Peyer's patch (tissue), 4 donors: ENCODE data around the gene POLR3H. TPM values are rescaled to one million over a fixed set of nuclear protein-coding genes. Genes with fewer than 3 reads are reported as not detected.

Source experiments
- DNase-seq, 3 donors: peaks; one replicate each; pipeline ENCODE4 v3.0.0-alpha.2; 2017 to 2019
- H3K27ac ChIP-seq, 4 donors: fragments of 200-600 bp; sonication (generic); one replicate each; pipeline ENCODE4 v1.5.1; 2016 to 2019
- H3K27me3 ChIP-seq, 2 donors: fragments of 200-600 bp; sonication (generic); one replicate each; pipeline ENCODE4 v1.5.1; 2019
- H3K36me3 ChIP-seq, 3 donors: fragments of 200-600 bp; sonication (generic); one replicate each; pipeline ENCODE4 v1.5.1; 2016 to 2019
- H3K4me1 ChIP-seq, 4 donors: fragments of 200-600 bp; sonication (generic); one replicate each; pipeline ENCODE4 v1.5.1; 2016 to 2019
- H3K4me3 ChIP-seq, 4 donors: fragments of 200-600 bp; sonication (generic); 1 replicate in 3 of 4; 2 replicates in 1 of 4; pipeline ENCODE4 v1.5.1; 2016 to 2019; ENCODE audit warnings: mild to moderate bottlenecking in 1 of 4
- H3K9me3 ChIP-seq, 4 donors: fragments of 200-600 bp; sonication (generic); one replicate each; pipeline ENCODE4 v1.5.1; 2016 to 2019; ENCODE audit warnings: mild to moderate bottlenecking in 1 of 4
- CTCF ChIP-seq, 6 experiments: fragments of 450-650 bp in 4 of 6; fragments of 200-600 bp in 2 of 6; sonication (generic) in 1 of 6; IDR thresholded peaks; one replicate each; pipeline ENCODE4 v1.5.1; 2017 to 2019; ENCODE audit warnings: antibody characterized with exemption in 6 of 6, mild to moderate bottlenecking in 3 of 6, moderate library complexity in 1 of 6
- POLR2A ChIP-seq, 2 donors: fragments of 450-650 bp; IDR thresholded peaks; one replicate each; pipeline ENCODE4 v1.5.1; 2017; ENCODE audit warnings: antibody characterized with exemption in 2 of 2, mild to moderate bottlenecking in 2 of 2, moderate library complexity in 2 of 2
- total RNA-seq, 4 donors: library from RNA; depleted of rRNA; stranded (reverse); fragments of >200 nt; gene quantifications; one replicate each; pipeline ENCODE4 v1.1.0, GENCODE V29; 2016

The POLR3H gene
- total RNA-seq, 4 donors from 2014 or later = 9.5 to 14.9 (median 13.0) TPM

GRCh38 chr22:41521126-41521525, 23.1 kb downstream of the POLR3H start:
- TF ChIP-seq CTCF (IDR thresholded peaks at IDR 0.05) (no peak), POLR2A (IDR thresholded peaks at IDR 0.05) (no peak)
- H3K4me3 ChIP-seq = no peak overlapping the region
- H3K36me3 ChIP-seq = peaks cover 0 to 97% (median 0%) of the 10 kb centered on the region in 3 donors
- H3K4me1 ChIP-seq = peaks cover 0 to 25% (median 8%) of the 10 kb centered on the region in 4 donors
- no peaks in the 10 kb centered on the region for H3K9me3 ChIP-seq
- H3K27ac ChIP-seq = no peak overlapping the region
- H3K27me3 ChIP-seq = no peaks in the 10 kb centered on the region
- DNase-seq = no peak

GRCh38 chr22:41518048-41518347, 26.3 kb downstream of the POLR3H start:
- no peaks in the 10 kb centered on the region for H3K27me3 ChIP-seq
- no peak overlapping the region for H3K4me3 ChIP-seq
- H3K9me3 ChIP-seq = no peaks in the 10 kb centered on the region
- DNase-seq = no peak
- peak overlapping the region in 2 of 4 donors; percentile 13 to 27 for H3K27ac ChIP-seq
- no peak for TF ChIP-seq POLR2A (IDR thresholded peaks at IDR 0.05)
- TF ChIP-seq CTCF (IDR thresholded peaks at IDR 0.05) = no peak
- peaks cover 0 to 95% (median 0%) of the 10 kb centered on the region in 3 donors for H3K36me3 ChIP-seq
- peaks cover 0 to 5% (median 0%) of the 10 kb centered on the region in 4 donors for H3K4me1 ChIP-seq

- Histone ChIP-seq H3K36me3 (peaks cover 0 to 95% (median 0%) of the 10 kb centered on the region in 3 donors), H3K27ac (peak overlapping the region in 2 of 4 donors; percentile 13 to 27), H3K4me1 (peaks cover 0 to 5% (median 0%) of the 10 kb centered on the region in 4 donors), H3K9me3 (no peaks in the 10 kb centered on the region), H3K27me3 (no peaks in the 10 kb centered on the region), H3K4me3 (no peak overlapping the region)
- DNase-seq = peak; percentile 55 to 85 (median 73)
- peak; percentile 62 to 89 (median 83) for TF ChIP-seq CTCF (IDR thresholded peaks at IDR 0.05)
- TF ChIP-seq POLR2A (IDR thresholded peaks at IDR 0.05) = no peak
Measured at GRCh38 chr22:41517172-41518047, 26.9 kb downstream of the POLR3H start.

- Histone ChIP-seq H3K4me3 (no peak overlapping the region), H3K4me1 (peaks cover 0 to 5% (median 0%) of the 10 kb centered on the region in 4 donors), H3K27ac (no peak overlapping the region), H3K9me3 (no peaks in the 10 kb centered on the region), H3K36me3 (peaks cover 0 to 96% (median 0%) of the 10 kb centered on the region in 3 donors), H3K27me3 (no peaks in the 10 kb centered on the region)
- DNase-seq = no peak
- TF ChIP-seq CTCF (IDR thresholded peaks at IDR 0.05) (no peak), POLR2A (IDR thresholded peaks at IDR 0.05) (no peak)
Measured at GRCh38 chr22:41516462-41516861, 27.8 kb downstream of the POLR3H start.

- H3K4me1 ChIP-seq = peaks cover 0 to 5% (median 0%) of the 10 kb centered on the region in 4 donors
- peaks cover 0 to 99% (median 0%) of the 10 kb centered on the region in 3 donors for H3K36me3 ChIP-seq
- H3K27ac ChIP-seq = no peak overlapping the region
- H3K9me3 ChIP-seq = no peaks in the 10 kb centered on the region
- no peak for DNase-seq
- H3K27me3 ChIP-seq = no peaks in the 10 kb centered on the region
- no peak overlapping the region for H3K4me3 ChIP-seq
- no peak for TF ChIP-seq POLR2A (IDR thresholded peaks at IDR 0.05)
- TF ChIP-seq CTCF (IDR thresholded peaks at IDR 0.05) = no peak
Measured at GRCh38 chr22:41513391-41513790, 30.9 kb downstream of the POLR3H start.
